Measurements from ENCODE around the gene SART3. TPM values are rescaled to one million over a fixed set of nuclear protein-coding genes. Genes with fewer than 3 reads are reported as not detected.

The SART3 gene
- total and polyA plus RNA-seq, 2 of the 4 experiments (the other 2 are of a cell fraction): 22.6 to 37.8 TPM

GRCh38 chr12:108592033-108592909, 31.3 kb upstream of the SART3 start:
- Histone ChIP-seq H3K23ac (ENCODE audit: low read depth, low read length) (no peak overlapping the region), H2BK5ac (ENCODE audit: low read depth, low read length, poor library complexity, severe bottlenecking) (no peak overlapping the region), H3K27ac (ENCODE audit: insufficient read depth, low read length) (no peak overlapping the region), H2BK15ac (ENCODE audit: low read depth, low read length) (no peak overlapping the region), H3K18ac (ENCODE audit: low read depth, low read length) (no peak overlapping the region), H3K14ac (replicated peaks; ENCODE audit: low read depth, low read length) (no peak overlapping the region), H4K20me1 (ENCODE audit: insufficient read depth, low read length) (no peaks in the 10 kb centered on the region), H4K8ac (ENCODE audit: low read depth in 2 of 2, low read length in 2 of 2) (no peak overlapping the region), H2AK9ac (replicated peaks; ENCODE audit: low read depth, low read length, poor library complexity) (no peak overlapping the region), H3K9ac (ENCODE audit: low read depth, low read length) (no peak overlapping the region), H2BK120ac (ENCODE audit: low read depth, low read length) (no peak overlapping the region), H3K27me3 (ENCODE audit: control insufficient read depth, insufficient read depth, low read length) (peaks cover 5% of the 10 kb centered on the region), H2BK20ac (ENCODE audit: low read depth, low read length) (no peak overlapping the region), H3K4ac (ENCODE audit: low read depth, low read length) (no peak overlapping the region), H3K9me3 (ENCODE audit: control insufficient read depth, insufficient read depth, low read length) (no peaks in the 10 kb centered on the region), H3K9me1 (ENCODE audit: insufficient read depth, low read length) (peaks cover 7% of the 10 kb centered on the region; the same call in 1 of the 2 replicates), H3K56ac (ENCODE audit: extremely low read depth, insufficient read depth, low read length) (no peak overlapping the region), H3K4me3 (ENCODE audit: insufficient read depth, low read depth, low read length) (no peak overlapping the region), H3K36me3 (ENCODE audit: control insufficient read depth, insufficient read depth, low read length) (peaks cover 2% of the 10 kb centered on the region; the same call in 1 of the 2 replicates), H2AFZ (replicated peaks; ENCODE audit: low read length, poor library complexity) (no peak overlapping the region), H3K4me1 (ENCODE audit: control insufficient read depth, insufficient read depth, low read length) (peaks cover 8% of the 10 kb centered on the region; the same call in 1 of the 2 replicates), H4K5ac (ENCODE audit: low read depth, low read length) (no peak overlapping the region), H4K91ac (ENCODE audit: insufficient read depth, low read depth, low read length) (no peak overlapping the region), H3K4me2 (ENCODE audit: low read depth, low read length) (no peak overlapping the region), H3K79me1 (ENCODE audit: low read depth in 1 of 2, low read length in 2 of 2) (peaks cover 0 to 7% of the 10 kb centered on the region in 2 experiments; a peak in 2 of 4 replicates), H2AK5ac (ENCODE audit: low read depth, low read length) (no peak overlapping the region)
- WGBS, 2 experiments (ENCODE audit: extremely low coverage in 2 of 2, insufficient read length in 1 of 2): 60% methylated on average over 2 of the region's 25 CpGs; no CpG with 5 or more reads in 1 of the 2 experiments
- ATAC-seq (ENCODE audit: low read depth): no peak
- in situ Hi-C loops (cut with MboI; ENCODE audit: low sequenced_read_pairs): no loop called here
- POLR2A ChIA-PET (ENCODE audit: unreplicated experiment): no interaction called here
- no peak for TF ChIP-seq MXI1 (IDR thresholded peaks at IDR 0.05; ENCODE audit: borderline replicate concordance, low read depth, low read length)
- TF ChIP-seq NFE2L2 (IDR thresholded peaks at IDR 0.05; ENCODE audit: low read depth, low read length): no peak
- no peak for TF ChIP-seq USF2 (IDR thresholded peaks at IDR 0.05; ENCODE audit: low read depth, low read length)
- CTCF ChIA-PET: no interaction called here
- dilution Hi-C loops (cut with HindIII; ENCODE audit: low sequenced_read_pairs, unreplicated experiment): no loop called here
- no TSS peak for BruUV-seq (replicated peaks)
- intact Hi-C loops (cut with micrococcal nuclease): no loop called here
- no peak for DNase-seq

Data from IMR-90 (cell line).